Measurements from ENCODE around the gene SPARC.

The SPARC gene, protein sequence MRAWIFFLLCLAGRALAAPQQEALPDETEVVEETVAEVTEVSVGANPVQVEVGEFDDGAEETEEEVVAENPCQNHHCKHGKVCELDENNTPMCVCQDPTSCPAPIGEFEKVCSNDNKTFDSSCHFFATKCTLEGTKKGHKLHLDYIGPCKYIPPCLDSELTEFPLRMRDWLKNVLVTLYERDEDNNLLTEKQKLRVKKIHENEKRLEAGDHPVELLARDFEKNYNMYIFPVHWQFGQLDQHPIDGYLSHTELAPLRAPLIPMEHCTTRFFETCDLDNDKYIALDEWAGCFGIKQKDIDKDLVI

DNA sequence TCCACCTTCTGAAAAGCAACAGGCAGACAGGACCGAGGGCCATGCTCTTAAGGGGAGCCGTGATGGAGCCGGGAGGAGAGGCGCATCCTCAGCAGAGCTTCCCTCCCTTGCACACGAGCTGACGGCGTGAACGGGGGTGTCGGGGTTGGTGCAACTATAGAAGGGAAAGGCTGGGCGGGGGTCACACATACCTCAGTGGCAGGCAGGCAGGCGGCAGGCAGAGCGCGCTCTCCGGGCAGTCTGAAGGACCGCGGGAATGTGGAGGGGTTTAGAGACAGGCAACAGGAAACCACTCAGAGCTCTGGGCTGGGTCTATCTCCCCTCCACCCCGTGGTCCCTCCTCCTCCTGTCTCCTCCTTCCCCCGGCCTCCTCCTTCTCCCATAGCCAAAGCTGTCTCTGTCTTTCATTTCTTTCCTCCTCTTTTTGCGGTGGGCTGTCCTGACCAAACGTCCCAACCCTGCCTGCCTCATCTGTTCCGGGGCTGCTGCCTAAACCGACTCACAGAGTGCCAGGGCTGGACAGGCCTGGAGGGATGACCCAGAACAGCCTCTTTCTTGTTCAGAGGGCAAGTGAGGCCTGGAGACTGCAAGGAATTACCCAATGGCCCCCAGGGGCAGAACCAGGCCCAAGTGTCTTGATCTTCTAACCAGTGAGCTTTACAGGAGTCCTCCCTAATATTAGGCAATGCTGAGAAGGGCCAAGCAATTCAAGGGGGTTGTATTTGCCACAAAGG lies at the start of gene SPARC:
Gene SPARC, minus strand, starts transcription at position 242 of the 734 bp plus-strand sequence. CDS start 10,727 bp downstream, outside the sequence.
- no peaks in the 10 kb centered on the region for H4K20me1 ChIP-seq (ENCODE audit: insufficient read depth)
- TF ChIP-seq, protein P1, sequence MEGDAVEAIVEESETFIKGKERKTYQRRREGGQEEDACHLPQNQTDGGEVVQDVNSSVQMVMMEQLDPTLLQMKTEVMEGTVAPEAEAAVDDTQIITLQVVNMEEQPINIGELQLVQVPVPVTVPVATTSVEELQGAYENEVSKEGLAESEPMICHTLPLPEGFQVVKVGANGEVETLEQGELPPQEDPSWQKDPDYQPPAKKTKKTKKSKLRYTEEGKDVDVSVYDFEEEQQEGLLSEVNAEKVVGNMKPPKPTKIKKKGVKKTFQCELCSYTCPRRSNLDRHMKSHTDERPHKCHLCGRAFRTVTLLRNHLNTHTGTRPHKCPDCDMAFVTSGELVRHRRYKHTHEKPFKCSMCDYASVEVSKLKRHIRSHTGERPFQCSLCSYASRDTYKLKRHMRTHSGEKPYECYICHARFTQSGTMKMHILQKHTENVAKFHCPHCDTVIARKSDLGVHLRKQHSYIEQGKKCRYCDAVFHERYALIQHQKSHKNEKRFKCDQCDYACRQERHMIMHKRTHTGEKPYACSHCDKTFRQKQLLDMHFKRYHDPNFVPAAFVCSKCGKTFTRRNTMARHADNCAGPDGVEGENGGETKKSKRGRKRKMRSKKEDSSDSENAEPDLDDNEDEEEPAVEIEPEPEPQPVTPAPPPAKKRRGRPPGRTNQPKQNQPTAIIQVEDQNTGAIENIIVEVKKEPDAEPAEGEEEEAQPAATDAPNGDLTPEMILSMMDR (conservative IDR thresholded peaks at IDR 0.05; ENCODE audit: low read depth, low read length): no peak
- no peak within 1 kb of the TSS for H3K4me2 ChIP-seq
- H2AFZ ChIP-seq (ENCODE audit: low read depth): no peak within 1 kb of the TSS
- H3K27me3 ChIP-seq (ENCODE audit: insufficient read depth, low read depth): no peaks in the 10 kb centered on the region
- H3K79me2 ChIP-seq (ENCODE audit: insufficient read depth, low read depth): no peaks in the 10 kb centered on the region
- no peak within 1 kb of the TSS for H3K4me3 ChIP-seq (IDR thresholded peaks at IDR 0.05; ENCODE audit: insufficient read depth, low read depth, low read length)
- no peak within 1 kb of the TSS for H3K9ac ChIP-seq
- H3K27ac ChIP-seq: no peak within 1 kb of the TSS
- H3K36me3 ChIP-seq (ENCODE audit: insufficient read depth): no peaks in the 10 kb centered on the region
- no peaks in the 10 kb centered on the region for H3K4me1 ChIP-seq (ENCODE audit: low read depth, poor library complexity, severe bottlenecking)

- Histone ChIP-seq H3K79me2 (ENCODE audit: insufficient read depth, low read depth) (no peaks in the 10 kb centered on the region), H3K27ac (no peak overlapping the region), H3K36me3 (ENCODE audit: insufficient read depth) (no peaks in the 10 kb centered on the region), H2AFZ (ENCODE audit: low read depth) (no peak overlapping the region), H3K4me2 (no peak overlapping the region), H3K9ac (no peak overlapping the region), H3K4me1 (ENCODE audit: low read depth, poor library complexity, severe bottlenecking) (peaks cover 3% of the 10 kb centered on the region), H3K27me3 (ENCODE audit: insufficient read depth, low read depth) (no peaks in the 10 kb centered on the region), H3K4me3 (IDR thresholded peaks at IDR 0.05; ENCODE audit: insufficient read depth, low read depth, low read length) (no peak overlapping the region), H4K20me1 (ENCODE audit: insufficient read depth) (no peaks in the 10 kb centered on the region)
- TF ChIP-seq, protein P1 (conservative IDR thresholded peaks at IDR 0.05; ENCODE audit: low read depth, low read length): no peak
Observed at GRCh38 chr5:151735646-151736045, 48.9 kb upstream of the SPARC start.

DNA sequence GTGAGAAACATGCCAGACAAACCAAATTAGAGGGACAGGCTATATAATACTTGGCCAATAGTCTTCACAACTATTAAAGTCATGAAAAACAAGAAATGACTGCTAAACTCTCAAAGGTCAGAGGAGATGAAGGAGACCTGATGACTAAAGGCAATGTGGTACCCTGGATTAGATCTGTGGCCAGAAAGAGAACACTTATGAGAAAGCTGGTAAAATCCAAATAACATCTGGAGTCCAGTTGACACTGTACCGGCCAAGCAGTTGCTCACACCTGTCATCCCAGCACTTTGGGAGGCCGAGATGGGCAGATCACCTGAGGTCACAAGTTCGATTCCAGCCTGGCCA lies 47.3 kb upstream of the SPARC start:
- H3K36me3 ChIP-seq (ENCODE audit: insufficient read depth): no peaks in the 10 kb centered on the region
- no peaks in the 10 kb centered on the region for H3K79me2 ChIP-seq (ENCODE audit: insufficient read depth, low read depth)
- no peaks in the 10 kb centered on the region for H3K4me1 ChIP-seq (ENCODE audit: low read depth, poor library complexity, severe bottlenecking)
- H2AFZ ChIP-seq (ENCODE audit: low read depth): no peak overlapping the region
- H4K20me1 ChIP-seq (ENCODE audit: insufficient read depth): no peaks in the 10 kb centered on the region
- no peak overlapping the region for H3K9ac ChIP-seq
- H3K27ac ChIP-seq: no peak overlapping the region
- H3K4me3 ChIP-seq (IDR thresholded peaks at IDR 0.05; ENCODE audit: insufficient read depth, low read depth, low read length): no peak overlapping the region
- TF ChIP-seq, protein P1 (conservative IDR thresholded peaks at IDR 0.05; ENCODE audit: low read depth, low read length): no peak
- no peaks in the 10 kb centered on the region for H3K27me3 ChIP-seq (ENCODE audit: insufficient read depth, low read depth)
- H3K4me2 ChIP-seq: no peak overlapping the region

DNA sequence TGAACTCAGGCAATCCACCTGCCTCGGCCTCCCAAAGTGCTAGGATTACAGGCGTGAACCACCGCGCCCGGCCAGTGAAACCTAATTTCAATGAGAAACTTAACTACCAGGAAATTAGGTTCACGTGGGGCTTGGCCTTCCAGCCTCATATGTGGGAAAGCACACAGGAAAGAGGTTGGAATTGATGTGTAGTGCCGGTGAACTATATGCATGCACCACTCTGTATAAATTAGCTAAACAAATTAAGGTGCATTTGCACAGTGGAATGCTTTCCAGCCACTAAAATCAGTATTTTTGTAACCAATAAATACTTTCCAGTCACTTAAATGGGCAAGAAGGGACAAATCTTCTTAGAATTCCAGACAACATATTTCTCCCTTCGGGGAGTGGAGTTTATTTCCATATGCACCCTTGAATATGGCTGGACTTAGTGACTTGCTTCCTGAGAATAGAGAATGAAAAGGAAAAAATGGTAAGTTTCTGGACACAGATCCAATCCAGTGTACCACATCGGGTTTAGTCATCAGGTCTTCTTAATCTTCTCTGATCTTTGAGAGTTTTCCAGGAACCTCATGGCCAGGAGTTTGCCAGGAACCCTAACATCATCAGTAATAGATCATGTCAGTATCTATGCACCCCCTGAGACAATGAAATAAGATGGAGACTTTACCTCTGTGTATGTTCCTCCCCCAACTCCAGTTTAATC lies 46.8 kb upstream of the SPARC start:
- no peak overlapping the region for H3K27ac ChIP-seq
- H3K4me3 ChIP-seq (IDR thresholded peaks at IDR 0.05; ENCODE audit: insufficient read depth, low read depth, low read length): no peak overlapping the region
- no peak overlapping the region for H3K9ac ChIP-seq
- H3K4me2 ChIP-seq: no peak overlapping the region
- no peak overlapping the region for H2AFZ ChIP-seq (ENCODE audit: low read depth)
- H3K4me1 ChIP-seq (ENCODE audit: low read depth, poor library complexity, severe bottlenecking): no peaks in the 10 kb centered on the region
- no peaks in the 10 kb centered on the region for H4K20me1 ChIP-seq (ENCODE audit: insufficient read depth)
- no peaks in the 10 kb centered on the region for H3K36me3 ChIP-seq (ENCODE audit: insufficient read depth)
- H3K79me2 ChIP-seq (ENCODE audit: insufficient read depth, low read depth): no peaks in the 10 kb centered on the region
- H3K27me3 ChIP-seq (ENCODE audit: insufficient read depth, low read depth): no peaks in the 10 kb centered on the region
- TF ChIP-seq, protein P1 (conservative IDR thresholded peaks at IDR 0.05; ENCODE audit: low read depth, low read length): no peak

Data from KMS-11 (cell line).